H1 (cell line): ENCODE results near the gene FAM221B. TPM values are rescaled to one million over a fixed set of nuclear protein-coding genes. Genes with fewer than 3 reads are reported as not detected.

ENCODE experiments used
- CTCF ChIA-PET: fragments of 300-600 bp; sonication (Branson Sonifier 250); formaldehyde crosslinking; loops from one replicate; lab custom pipeline; 2021; ENCODE audit not compliant: partially characterized antibody; lab: Charles Lee
- POLR2A ChIA-PET: fragments of 300-600 bp; sonication (Branson Sonifier 250); formaldehyde crosslinking; loops from one replicate; lab custom pipeline; 2021; ENCODE audit warnings: inconsistent platforms; ENCODE audit not compliant: partially characterized antibody; lab: Charles Lee
- DNase-seq, 2 experiments: peaks; one replicate each; pipeline versions ENCODE4 v3.0.0 to v3.0.0-alpha.2; 2010 to 2022; ENCODE audit warnings: low spot score in 2 of 2, low read depth in 1 of 2, mixed read lengths in 1 of 2
- FAIRE-seq: peaks from 2 replicates; lab custom pipeline; 2011; peaks lifted over from hg19 to GRCh38; lab: Jason Lieb, UNC
- H2AFZ ChIP-seq: 2 replicates; pipeline ENCODE4 v1.8.1; 2012; ENCODE audit warnings: low read length, inconsistent platforms
- H2AK5ac ChIP-seq: 2 replicates; pipeline ENCODE4 v1.6.1; 2013; ENCODE audit warnings: low read depth, low read length
- H2BK120ac ChIP-seq: replicated peaks from 2 replicates; pipeline ENCODE3; 2013; ENCODE audit warnings: low read depth, low read length, inconsistent platforms
- H2BK12ac ChIP-seq: 2 replicates; pipeline ENCODE4 v1.6.1; 2013; ENCODE audit warnings: low read depth, low read length
- H2BK15ac ChIP-seq: 2 replicates; pipeline ENCODE4 v1.6.1; 2013; ENCODE audit warnings: low read length
- H2BK20ac ChIP-seq: 2 replicates; pipeline ENCODE4 v1.6.1; 2013; ENCODE audit warnings: low read length
- H2BK5ac ChIP-seq: 2 replicates; pipeline ENCODE4 v1.6.1; 2013; ENCODE audit warnings: low read depth, low read length
- H3K14ac ChIP-seq: 2 replicates; pipeline ENCODE4 v1.6.1; 2013; ENCODE audit warnings: inconsistent platforms; ENCODE audit not compliant: insufficient read length
- H3K18ac ChIP-seq: 2 replicates; pipeline ENCODE4 v1.6.1; 2013; ENCODE audit warnings: low read length; ENCODE audit errors: extremely low read depth
- H3K23ac ChIP-seq: 2 replicates; pipeline ENCODE4 v1.6.1; 2013; ENCODE audit warnings: inconsistent platforms; ENCODE audit not compliant: insufficient read length
- H3K23me2 ChIP-seq: 2 replicates; pipeline ENCODE4 v1.6.1; 2013; ENCODE audit warnings: low read depth, low read length
- H3K27ac ChIP-seq: 2 replicates; pipeline ENCODE4 v1.6.1; 2011; ENCODE audit warnings: low read depth, low read length, inconsistent platforms
- H3K27me3 ChIP-seq, 4 experiments: replicated peaks in 1 of 4; 1 replicate in 1 of 4; 2 replicates in 3 of 4; pipeline versions ENCODE4 v1.6.1 to v1.8.1; 2011 to 2013; ENCODE audit warnings: low read length in 3 of 4, mild to moderate bottlenecking in 3 of 4, inconsistent platforms in 2 of 4, mixed read lengths in 2 of 4, moderate library complexity in 1 of 4; ENCODE audit not compliant: control insufficient read depth in 3 of 4, insufficient read depth in 3 of 4; ENCODE audit errors: extremely low read depth in 1 of 4
- H3K36me3 ChIP-seq, 4 experiments: 2 replicates each; pipeline versions ENCODE4 v1.6.1 to v1.8.1; 2011 to 2013; ENCODE audit warnings: mild to moderate bottlenecking in 4 of 4, low read length in 3 of 4, moderate library complexity in 2 of 4, control low read depth in 1 of 4, inconsistent platforms in 1 of 4; ENCODE audit not compliant: insufficient read depth in 4 of 4, control insufficient read depth in 2 of 4
- H3K4ac ChIP-seq: replicated peaks from 2 replicates; pipeline ENCODE3; 2013; ENCODE audit warnings: low read length, low read depth, mixed read lengths, inconsistent platforms; ENCODE audit not compliant: insufficient read length
- H3K4me1 ChIP-seq, 4 experiments: replicated peaks in 1 of 4; 1 replicate in 1 of 4; 2 replicates in 3 of 4; pipeline versions ENCODE4 v1.6.1 to v1.8.1; 2011 to 2013; ENCODE audit warnings: low read length in 3 of 4, inconsistent platforms in 2 of 4, mixed read lengths in 1 of 4; ENCODE audit not compliant: insufficient read depth in 4 of 4, control insufficient read depth in 3 of 4
- H3K4me2 ChIP-seq, 2 experiments: 2 replicates each; pipeline versions ENCODE4 v1.6.1 to v1.8.1; 2011 to 2013; ENCODE audit warnings: low read depth in 2 of 2, low read length in 2 of 2, control low read depth in 1 of 2, inconsistent platforms in 1 of 2, mild to moderate bottlenecking in 1 of 2; ENCODE audit not compliant: insufficient read depth in 1 of 2
- H3K4me3 ChIP-seq, 4 experiments: fragments of 200-600, 300-600 bp in 1 of 4; sonication (generic), shearing (Covaris generic), sonication (Bioruptor Twin) in 1 of 4; 2 replicates each; pipeline versions ENCODE4 v1.5.1 to v1.8.1; 2011 to 2016; ENCODE audit warnings: low read length in 4 of 4, low read depth in 3 of 4, control low read depth in 2 of 4, inconsistent platforms in 2 of 4, mild to moderate bottlenecking in 2 of 4, mixed read lengths in 1 of 4, moderate library complexity in 1 of 4; ENCODE audit not compliant: insufficient read depth in 2 of 4; ENCODE audit errors: extremely low read depth in 1 of 4
- H3K56ac ChIP-seq: replicated peaks from 2 replicates; pipeline ENCODE3; 2013; ENCODE audit warnings: low read depth, mild to moderate bottlenecking, mixed read lengths, low read length, inconsistent platforms; ENCODE audit not compliant: insufficient read length
- H3K79me1 ChIP-seq: 2 replicates; pipeline ENCODE4 v1.6.1; 2013; ENCODE audit warnings: low read depth, low read length, control low read depth
- H3K79me2 ChIP-seq, 2 experiments: 2 replicates each; pipeline versions ENCODE4 v1.6.1 to v1.8.1; 2012 to 2013; ENCODE audit warnings: low read length in 2 of 2, mild to moderate bottlenecking in 2 of 2, inconsistent platforms in 1 of 2; ENCODE audit not compliant: insufficient read depth in 2 of 2, control insufficient read depth in 1 of 2
- H3K9ac ChIP-seq, 4 experiments: replicated peaks in 1 of 4; 1 replicate in 1 of 4; 2 replicates in 3 of 4; pipeline versions ENCODE4 v1.6.1 to v1.8.1; 2011 to 2013; ENCODE audit warnings: low read depth in 3 of 4, low read length in 3 of 4, control low read depth in 2 of 4, mild to moderate bottlenecking in 2 of 4, moderate library complexity in 2 of 4, inconsistent platforms in 1 of 4; ENCODE audit errors: extremely low read depth in 1 of 4
- H3K9me3 ChIP-seq, 2 experiments: 2 replicates each; pipeline versions ENCODE4 v1.6.1 to v1.8.1; 2012 to 2013; ENCODE audit warnings: mild to moderate bottlenecking in 2 of 2, moderate library complexity in 2 of 2, control low read depth in 1 of 2, inconsistent platforms in 1 of 2, low read depth in 1 of 2, low read length in 1 of 2, mixed read lengths in 1 of 2; ENCODE audit not compliant: insufficient read depth in 2 of 2
- H4K20me1 ChIP-seq, 2 experiments: replicated peaks in 1 of 2; 2 replicates each; pipeline versions ENCODE3 to v1.8.1; 2011 to 2013; ENCODE audit warnings: inconsistent platforms in 2 of 2, low read length in 2 of 2, mild to moderate bottlenecking in 1 of 2; ENCODE audit not compliant: insufficient read depth in 2 of 2, control insufficient read depth in 1 of 2
- H4K5ac ChIP-seq: 2 replicates; pipeline ENCODE4 v1.6.1; 2013; ENCODE audit warnings: low read length, low read depth, mixed read lengths, inconsistent platforms; ENCODE audit not compliant: insufficient read length
- H4K8ac ChIP-seq: 2 replicates; pipeline ENCODE4 v1.8.0; 2013; ENCODE audit warnings: mild to moderate bottlenecking, moderate library complexity, low read length, inconsistent platforms; ENCODE audit not compliant: insufficient read depth; ENCODE audit errors: extremely low read depth
- H4K91ac ChIP-seq: replicated peaks from 2 replicates; pipeline ENCODE3; 2013; ENCODE audit warnings: low read length, mixed read lengths, inconsistent platforms; ENCODE audit not compliant: insufficient read length
- CBX5 ChIP-seq: fragments of 300-800, 300-1000 bp; sonication (generic); IDR thresholded peaks from 2 replicates; pipeline ENCODE4 v1.7.1; 2016; ENCODE audit warnings: antibody characterized with exemption, low read length, low read depth
- WGBS, 2 experiments: shearing (Covaris generic) in 1 of 2; methylation state at CpG; one replicate each; pipeline versions ENCODE4 v1.1.6 to v1.1.7; 2013 to 2015; ENCODE audit warnings: low lambda C conversion rate in 2 of 2, mixed read lengths in 2 of 2, inconsistent platforms in 1 of 2, low coverage in 1 of 2, missing lambda C conversion rate in 1 of 2; ENCODE audit not compliant: insufficient replicate concordance in 2 of 2, insufficient coverage in 1 of 2, insufficient read length in 1 of 2; ENCODE audit errors: extremely low coverage in 1 of 2, missing lambda C conversion rate in 1 of 2; 5-methylcytosine and 5-hydroxymethylcytosine counted together
- polyA plus RNA-seq, 7 experiments: library from polyadenylated mRNA; depleted of rRNA in 3 of 7; stranded (reverse) in 5 of 7; unstranded in 2 of 7; fragments of >200 nt in 5 of 7; fragments of 200-250 nt in 2 of 7; gene quantifications; 1 replicate in 5 of 7; 2 replicates in 1 of 7; 4 replicates in 1 of 7; pipeline versions ENCODE4 v1.2.1 to v1.2.3, GENCODE V29; 2011 to 2013; ENCODE audit warnings: missing spikeins in 2 of 7, mixed read lengths in 2 of 7
- total RNA-seq: library from RNA; stranded (reverse); fragmentation: NEBNext Ultra II Directional; extraction: Animal tissue kit (Norgen Biotek cat#: 25700); gene quantifications from 2 replicates; pipeline ENCODE4 v1.2.1, GENCODE V29; 2021
- TF ChIP-seq, protein P1 (sequence below), 3 experiments: IDR thresholded peaks; 1 replicate in 2 of 3; 2 replicates in 1 of 3; pipeline versions ENCODE4 v1.5.1 to v1.6.1; 2011; ENCODE audit warnings: low read length in 3 of 3, mild to moderate bottlenecking in 3 of 3, inconsistent platforms in 2 of 3, low read depth in 1 of 3, moderate library complexity in 1 of 3; ENCODE audit not compliant: insufficient read depth in 1 of 3; ENCODE audit errors: control extremely low read depth in 1 of 3

The FAM221B gene
- total and polyA plus RNA-seq, 2 of the 8 experiments (the other 6 are each of a cell fraction or from before 2014, with no cell fraction given) = not detected

GRCh38 chr9:35798658-35799374 lies 29.7 kb downstream of the FAM221B start:
- no peak overlapping the region for H4K8ac ChIP-seq
- no peaks in the 10 kb centered on the region for H3K79me1 ChIP-seq
- no peak overlapping the region for H3K4me3 ChIP-seq
- peak overlapping the region in 1 of 4 experiments; percentile 11; a peak in 1 of 7 replicates for H3K9ac ChIP-seq
- FAIRE-seq (no peak), DNase-seq (no peak)
- no peak overlapping the region for H2AFZ ChIP-seq
- no peak for TF ChIP-seq CBX5
- TF ChIP-seq, protein P1, sequence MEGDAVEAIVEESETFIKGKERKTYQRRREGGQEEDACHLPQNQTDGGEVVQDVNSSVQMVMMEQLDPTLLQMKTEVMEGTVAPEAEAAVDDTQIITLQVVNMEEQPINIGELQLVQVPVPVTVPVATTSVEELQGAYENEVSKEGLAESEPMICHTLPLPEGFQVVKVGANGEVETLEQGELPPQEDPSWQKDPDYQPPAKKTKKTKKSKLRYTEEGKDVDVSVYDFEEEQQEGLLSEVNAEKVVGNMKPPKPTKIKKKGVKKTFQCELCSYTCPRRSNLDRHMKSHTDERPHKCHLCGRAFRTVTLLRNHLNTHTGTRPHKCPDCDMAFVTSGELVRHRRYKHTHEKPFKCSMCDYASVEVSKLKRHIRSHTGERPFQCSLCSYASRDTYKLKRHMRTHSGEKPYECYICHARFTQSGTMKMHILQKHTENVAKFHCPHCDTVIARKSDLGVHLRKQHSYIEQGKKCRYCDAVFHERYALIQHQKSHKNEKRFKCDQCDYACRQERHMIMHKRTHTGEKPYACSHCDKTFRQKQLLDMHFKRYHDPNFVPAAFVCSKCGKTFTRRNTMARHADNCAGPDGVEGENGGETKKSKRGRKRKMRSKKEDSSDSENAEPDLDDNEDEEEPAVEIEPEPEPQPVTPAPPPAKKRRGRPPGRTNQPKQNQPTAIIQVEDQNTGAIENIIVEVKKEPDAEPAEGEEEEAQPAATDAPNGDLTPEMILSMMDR (IDR thresholded peaks at IDR 0.05; ENCODE audit: control extremely low read depth in 1 of 3, insufficient read depth in 1 of 3, low read depth in 1 of 3, low read length in 3 of 3) = no peak
- no peak overlapping the region for H3K27ac ChIP-seq
- no peak overlapping the region for H3K18ac ChIP-seq
- WGBS, 2 experiments = 84% methylated on average over 4 of the region's 4 CpGs; no CpG with 5 or more reads in 1 of the 2 experiments
- no peak overlapping the region for H3K4ac ChIP-seq
- no peak overlapping the region for H4K5ac ChIP-seq
- no peaks in the 10 kb centered on the region for H3K79me2 ChIP-seq
- no peak overlapping the region for H3K14ac ChIP-seq
- H3K4me2 ChIP-seq = no peak overlapping the region
- ChIA-PET POLR2A (interaction anchor here (1.1 to 1.5 kb wide), 4 partner anchors 9 to 22 kb away, joined by 3 read pairs; partner anchors contain the start of gene HINT2), CTCF (interaction anchor here (0.6 to 4.8 kb wide), 7 partner anchors 8 to 37 kb away, joined by 3 to 18 read pairs (median 3); partner anchors contain the start of genes HINT2 and SPAG8)
- no peak overlapping the region for H4K91ac ChIP-seq
- no peak overlapping the region for H3K56ac ChIP-seq
- no peaks in the 10 kb centered on the region for H3K4me1 ChIP-seq
- no peak overlapping the region for H2BK15ac ChIP-seq
- H2BK20ac ChIP-seq = no peak overlapping the region
- H4K20me1 ChIP-seq = peaks cover 0 to 2% of the 10 kb centered on the region in 2 experiments
- H2BK120ac ChIP-seq = no peak overlapping the region
- H3K23ac ChIP-seq = no peak overlapping the region
- H3K23me2 ChIP-seq = no peaks in the 10 kb centered on the region; the same call in 1 of the 2 replicates
- peaks cover 0 to 4% (median 0%) of the 10 kb centered on the region in 4 experiments; a peak in 3 of 8 replicates for H3K36me3 ChIP-seq
- no peaks in the 10 kb centered on the region for H3K9me3 ChIP-seq
- H3K27me3 ChIP-seq = no peaks in the 10 kb centered on the region
- H2BK12ac ChIP-seq = no peak overlapping the region
- no peak overlapping the region for H2BK5ac ChIP-seq
- H2AK5ac ChIP-seq = no peak overlapping the region
